ENCODE data around the gene UBAC2.

DNA sequence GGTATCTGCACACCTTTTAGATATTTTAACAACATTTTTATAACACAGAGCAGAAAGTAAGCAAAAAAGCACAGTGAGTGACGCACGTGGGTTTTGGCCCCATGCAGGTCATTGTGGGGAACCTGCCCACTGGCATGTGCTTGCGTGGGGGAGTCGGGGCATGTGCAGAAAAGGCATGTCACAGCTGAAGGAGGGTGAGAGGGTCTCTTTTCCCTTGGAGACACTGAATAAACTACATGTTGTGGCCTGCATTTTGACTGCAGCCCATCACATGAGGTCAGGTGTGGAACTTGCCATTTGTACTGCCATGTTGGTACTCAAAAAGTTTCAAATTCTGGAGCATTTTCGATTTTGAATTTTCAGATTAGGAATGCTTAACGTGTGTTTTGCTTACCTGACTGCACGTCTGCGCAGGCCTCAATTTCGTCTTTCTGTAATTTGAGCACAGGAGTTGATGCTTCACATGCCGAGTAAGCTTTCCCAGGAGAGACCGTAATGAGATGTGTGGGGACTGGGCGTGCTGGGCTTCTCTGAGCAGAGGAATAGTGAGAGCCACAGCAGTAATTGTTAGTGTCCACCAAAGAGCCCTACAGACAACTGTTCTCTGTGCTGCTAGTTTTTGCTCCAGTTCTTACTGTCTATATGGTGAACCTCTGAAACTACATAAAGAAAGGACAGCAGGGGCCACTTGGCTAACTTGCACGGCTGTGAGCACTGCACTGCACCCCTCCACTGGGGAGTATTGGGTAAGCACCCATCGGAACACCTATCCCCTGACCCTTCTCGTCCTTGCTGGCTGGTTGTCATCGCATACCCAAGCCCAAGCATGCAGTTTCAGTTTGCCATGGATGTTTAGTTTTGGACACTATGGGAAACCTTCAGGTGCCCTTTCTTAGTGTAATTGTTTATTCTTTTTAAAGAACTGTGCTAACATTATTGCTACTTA, 179.5 kb downstream of the UBAC2 start:
- TF ChIP-seq, protein P1, sequence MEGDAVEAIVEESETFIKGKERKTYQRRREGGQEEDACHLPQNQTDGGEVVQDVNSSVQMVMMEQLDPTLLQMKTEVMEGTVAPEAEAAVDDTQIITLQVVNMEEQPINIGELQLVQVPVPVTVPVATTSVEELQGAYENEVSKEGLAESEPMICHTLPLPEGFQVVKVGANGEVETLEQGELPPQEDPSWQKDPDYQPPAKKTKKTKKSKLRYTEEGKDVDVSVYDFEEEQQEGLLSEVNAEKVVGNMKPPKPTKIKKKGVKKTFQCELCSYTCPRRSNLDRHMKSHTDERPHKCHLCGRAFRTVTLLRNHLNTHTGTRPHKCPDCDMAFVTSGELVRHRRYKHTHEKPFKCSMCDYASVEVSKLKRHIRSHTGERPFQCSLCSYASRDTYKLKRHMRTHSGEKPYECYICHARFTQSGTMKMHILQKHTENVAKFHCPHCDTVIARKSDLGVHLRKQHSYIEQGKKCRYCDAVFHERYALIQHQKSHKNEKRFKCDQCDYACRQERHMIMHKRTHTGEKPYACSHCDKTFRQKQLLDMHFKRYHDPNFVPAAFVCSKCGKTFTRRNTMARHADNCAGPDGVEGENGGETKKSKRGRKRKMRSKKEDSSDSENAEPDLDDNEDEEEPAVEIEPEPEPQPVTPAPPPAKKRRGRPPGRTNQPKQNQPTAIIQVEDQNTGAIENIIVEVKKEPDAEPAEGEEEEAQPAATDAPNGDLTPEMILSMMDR (IDR thresholded peaks at IDR 0.05) = no peak
- no peak for TF ChIP-seq POLR2AphosphoS5 (IDR thresholded peaks at IDR 0.05)

Data from sigmoid colon (tissue), 4 donors.